Stimulated activated naive CD4-positive, alpha-beta T cell (primary cell): Measurements from ENCODE around the gene SLC16A3.

Source experiments
- DNase-seq, 6 experiments: peaks; one replicate each; lab custom pipeline; 2025; lab: John Stamatoyannopoulos, UW

The SLC16A3 gene

GRCh38 chr17:82236142-82236971 lies 7.5 kb downstream of the SLC16A3 start:
- peak; percentile 42 to 82 (median 59) for DNase-seq

GRCh38 chr17:82237083-82237745 lies 8.4 kb downstream of the SLC16A3 start:
- no peak for DNase-seq

DNA sequence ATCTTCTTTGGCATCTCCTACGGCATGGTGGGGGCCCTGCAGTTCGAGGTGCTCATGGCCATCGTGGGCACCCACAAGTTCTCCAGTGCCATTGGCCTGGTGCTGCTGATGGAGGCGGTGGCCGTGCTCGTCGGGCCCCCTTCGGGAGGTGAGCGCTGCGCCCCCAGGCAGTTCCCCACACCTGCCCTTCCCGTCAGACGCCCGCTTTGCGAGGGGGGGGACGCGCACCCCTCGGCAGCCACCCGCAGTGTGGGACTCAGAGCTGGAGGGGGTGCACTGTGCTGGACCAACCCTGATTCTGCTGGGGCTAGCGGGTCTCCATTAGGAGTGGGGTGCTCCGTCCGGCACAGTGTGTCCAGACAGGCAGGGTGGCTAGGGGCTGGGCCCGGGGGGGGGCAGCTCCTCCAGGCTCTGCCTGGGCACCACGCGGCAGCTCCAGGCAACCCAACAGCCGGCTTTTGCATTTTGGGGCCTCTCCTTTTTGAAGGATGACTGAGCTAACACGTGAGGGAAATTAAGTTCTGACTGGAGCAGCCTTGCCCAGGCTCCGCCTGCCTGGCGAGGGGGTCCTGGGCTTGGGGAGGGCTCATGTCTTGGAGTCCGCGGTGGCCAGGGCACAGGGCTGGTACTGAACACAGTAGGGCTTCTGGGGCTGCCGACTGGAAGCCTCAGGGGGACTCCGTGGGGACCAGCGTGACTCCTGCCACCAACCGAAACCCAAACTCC lies 9.1 kb downstream of the SLC16A3 start:
- DNase-seq: no peak

- peak; percentile 46 to 68 (median 54) for DNase-seq
These were observed 9.8 kb downstream of the SLC16A3 start for GRCh38 chr17:82238472-82239201.

DNA sequence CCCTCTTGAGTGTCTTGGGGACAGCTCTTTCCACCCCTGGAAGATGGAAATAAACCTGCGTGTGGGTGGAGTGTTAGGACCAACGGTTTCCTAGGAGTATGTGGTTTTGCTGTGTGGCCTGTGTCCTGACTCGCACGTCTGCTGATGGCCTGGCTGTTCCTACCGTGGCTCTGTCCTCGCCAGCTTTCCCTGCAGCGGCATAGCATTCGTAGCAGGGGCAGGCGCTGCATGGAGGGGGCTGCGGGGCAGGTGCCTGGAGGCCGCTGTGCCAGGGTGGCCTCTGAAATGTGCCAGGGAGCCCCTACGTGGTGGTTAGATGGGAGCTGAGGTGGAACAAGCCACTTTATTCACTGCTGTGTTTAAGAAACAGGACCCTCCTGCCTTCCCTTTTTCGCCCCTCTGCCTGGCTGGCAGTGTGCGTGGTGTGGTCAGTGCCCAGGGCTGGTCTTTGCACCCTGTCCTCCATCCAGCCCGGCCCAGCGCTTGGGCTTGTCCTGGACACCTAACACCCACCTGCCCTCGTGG lies 10.6 kb downstream of the SLC16A3 start:
- no peak for DNase-seq

DNA sequence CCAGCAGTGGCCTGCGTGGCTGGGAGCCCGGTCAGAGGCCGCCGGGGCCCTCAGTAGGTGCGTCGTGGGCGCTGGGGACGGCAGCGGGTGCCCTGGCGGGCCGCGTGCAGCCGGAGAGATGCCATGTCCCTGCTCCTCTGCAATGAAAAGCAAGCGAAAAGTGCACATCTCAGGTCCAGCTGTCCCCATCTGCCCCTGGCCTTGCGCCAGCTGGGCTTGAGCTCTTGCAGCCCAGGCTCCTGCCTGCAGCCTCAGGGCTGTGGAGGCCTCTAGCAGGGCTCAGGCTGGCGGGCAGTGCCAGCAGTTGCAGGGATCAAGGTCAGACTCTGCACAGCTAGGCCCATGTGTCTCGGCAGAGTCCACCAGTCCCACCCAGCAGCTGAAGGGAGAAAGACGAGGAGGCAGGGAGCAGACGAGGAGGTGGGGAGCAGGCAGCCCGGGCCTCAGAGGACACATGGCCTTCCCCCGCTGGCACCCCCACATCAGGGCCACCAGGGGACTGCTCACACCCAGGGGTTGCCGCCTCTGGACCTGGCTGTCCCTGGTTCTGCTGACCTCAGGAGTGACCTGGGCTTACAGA lies 11.2 kb downstream of the SLC16A3 start:
- DNase-seq: no peak

DNA sequence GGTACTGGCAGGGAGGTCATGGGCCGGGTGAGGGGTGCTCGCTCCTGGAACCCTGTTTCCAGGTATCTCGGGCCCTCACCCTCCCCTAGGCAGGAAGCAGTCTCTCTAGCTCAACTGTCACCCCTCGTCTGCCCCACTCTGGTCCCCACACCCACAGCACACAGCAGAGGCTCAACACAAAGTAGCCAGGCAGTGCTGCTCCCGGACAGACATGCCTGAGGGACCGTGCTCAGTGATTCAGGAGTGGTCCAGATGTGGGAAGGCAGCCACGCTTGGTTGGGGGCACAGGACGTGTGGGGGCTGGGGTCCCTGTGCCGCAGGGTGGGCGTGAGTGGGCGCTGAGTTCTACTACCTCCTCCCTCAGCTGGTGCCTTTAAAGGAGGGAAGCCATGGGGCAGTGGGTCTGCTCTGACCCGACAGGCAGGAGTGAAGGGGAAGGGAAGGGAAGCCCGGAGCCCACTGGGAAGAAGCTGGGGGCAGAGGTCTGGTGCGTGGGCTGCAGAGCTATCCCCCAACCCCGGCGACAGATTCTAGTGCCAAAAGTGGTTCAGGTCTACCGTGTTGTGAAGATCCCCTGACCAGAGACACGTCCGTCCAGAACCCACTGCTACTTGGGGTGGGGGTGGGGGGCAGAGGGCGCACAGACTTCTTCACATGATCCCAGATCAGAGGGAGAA lies 11.8 kb downstream of the SLC16A3 start:
- no peak for DNase-seq

GRCh38 chr17:82241183-82241925 lies 12.5 kb downstream of the SLC16A3 start:
- peak in 1 of 6 experiments; percentile 7 for DNase-seq

DNA sequence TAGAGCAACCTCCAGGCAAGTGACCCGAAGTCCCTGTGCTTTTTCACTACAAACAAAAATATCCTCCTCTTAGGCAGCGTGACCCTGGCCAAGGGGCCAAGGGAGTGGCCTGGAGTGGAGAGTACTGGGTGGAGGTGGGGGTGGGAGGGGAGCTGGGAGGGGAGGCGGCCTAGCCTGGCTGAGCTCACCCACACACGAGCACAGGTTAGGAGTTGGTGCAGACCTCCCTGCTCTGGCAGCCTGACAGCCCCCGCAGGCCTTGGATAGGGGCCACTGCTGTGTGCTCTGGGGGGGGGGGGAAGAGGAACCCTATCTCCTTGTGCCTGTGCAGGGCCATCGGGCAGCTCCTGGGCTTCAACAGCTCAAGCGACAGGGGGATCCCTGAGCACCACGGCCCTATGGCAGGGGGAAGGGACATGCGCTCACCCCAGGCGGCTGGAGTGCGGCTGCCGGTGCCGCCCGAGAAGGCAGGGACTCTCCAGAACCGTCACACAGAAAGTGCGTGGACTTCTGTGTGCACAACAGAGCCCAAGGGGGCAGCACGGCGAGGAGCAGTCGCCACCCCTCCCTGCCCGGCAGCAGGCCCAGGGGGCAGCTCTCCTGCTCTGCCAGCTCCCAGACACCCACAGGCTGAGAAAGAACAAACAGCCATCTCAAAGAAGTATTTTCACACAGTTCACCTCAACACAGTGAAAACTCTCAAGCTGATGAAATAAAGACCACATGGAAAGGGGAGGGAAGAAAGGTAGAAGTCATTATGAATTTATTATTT lies 13.3 kb downstream of the SLC16A3 start:
- no peak for DNase-seq

- DNase-seq: no peak
These were observed 13.8 kb downstream of the SLC16A3 start for GRCh38 chr17:82242698-82242976.

GRCh38 chr17:82242977-82243647 lies 14.3 kb downstream of the SLC16A3 start:
- DNase-seq: no peak

DNA sequence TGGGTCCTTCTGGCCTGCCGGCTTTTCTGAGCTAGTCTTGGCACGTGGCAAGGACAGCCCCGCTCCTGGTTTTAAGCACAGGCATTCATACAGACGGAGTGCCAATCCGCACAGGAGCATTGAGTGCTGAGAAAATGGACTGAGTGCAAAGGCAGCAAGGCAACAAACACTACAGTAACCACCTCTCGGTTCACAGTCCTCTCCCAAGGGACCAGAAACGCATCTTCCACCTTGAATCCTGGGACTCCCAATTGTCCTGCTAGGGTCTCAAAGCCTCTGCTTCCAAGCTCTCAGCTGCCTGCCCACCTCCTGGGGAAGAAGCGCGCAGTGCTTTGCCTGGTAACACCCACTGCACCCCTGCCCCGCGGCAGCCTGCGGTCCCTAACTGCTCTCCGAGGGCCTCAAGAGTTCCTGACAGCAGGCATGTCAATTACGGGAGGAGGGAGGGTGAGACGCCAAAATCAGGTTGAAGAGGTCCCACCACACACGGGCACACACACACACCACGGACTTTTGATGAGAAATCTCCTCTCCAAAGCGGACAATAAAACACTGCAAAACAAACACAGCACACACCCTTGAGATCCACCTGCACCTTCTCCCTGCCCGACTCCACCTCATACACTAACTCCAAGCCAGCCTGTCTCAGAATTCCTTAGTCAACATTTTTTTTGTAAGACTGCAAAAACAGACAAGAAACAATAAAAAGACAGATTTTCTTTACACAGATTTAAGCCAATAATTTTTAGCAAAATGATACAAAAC lies 15.0 kb downstream of the SLC16A3 start:
- no peak for DNase-seq

DNA sequence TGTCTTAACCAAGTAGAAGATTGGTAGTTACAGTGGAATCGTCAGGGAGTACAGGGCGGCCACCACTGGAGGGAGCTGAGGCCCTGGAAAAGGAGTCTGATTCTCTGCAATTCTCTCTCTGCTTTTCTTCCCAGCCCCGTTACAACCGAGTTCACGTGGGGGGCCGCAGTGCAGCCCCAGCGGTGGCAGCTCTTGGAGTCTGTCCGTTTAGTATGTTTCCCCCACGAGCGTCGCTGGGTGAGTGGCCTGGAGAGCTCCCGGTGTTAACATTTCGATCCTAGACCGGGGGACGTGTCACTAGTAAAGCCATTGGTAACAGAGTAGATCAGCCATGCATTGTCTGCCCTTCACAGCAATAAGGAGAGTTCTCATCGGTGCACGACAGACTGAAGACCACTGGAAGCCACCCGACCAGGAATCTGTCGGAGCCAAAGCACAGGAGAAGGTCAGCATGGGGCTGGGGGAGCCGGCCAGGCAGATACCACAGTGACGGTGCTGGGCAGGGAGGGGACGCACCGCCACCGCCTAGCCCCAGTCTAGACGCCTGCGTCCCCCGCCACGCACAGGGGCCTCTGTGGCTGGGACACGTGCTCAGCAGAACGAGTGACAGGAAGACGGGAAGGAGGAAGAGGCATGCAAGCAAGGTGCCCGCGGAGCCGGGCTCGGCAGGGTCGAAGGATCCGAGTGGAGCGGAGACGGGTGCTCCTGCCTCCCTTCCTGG lies 15.7 kb downstream of the SLC16A3 start:
- peak in 3 of 6 experiments; percentile 9 to 19 (median 17) for DNase-seq

GRCh38 chr17:82245134-82246039 lies 16.5 kb downstream of the SLC16A3 start:
- DNase-seq: no peak

DNA sequence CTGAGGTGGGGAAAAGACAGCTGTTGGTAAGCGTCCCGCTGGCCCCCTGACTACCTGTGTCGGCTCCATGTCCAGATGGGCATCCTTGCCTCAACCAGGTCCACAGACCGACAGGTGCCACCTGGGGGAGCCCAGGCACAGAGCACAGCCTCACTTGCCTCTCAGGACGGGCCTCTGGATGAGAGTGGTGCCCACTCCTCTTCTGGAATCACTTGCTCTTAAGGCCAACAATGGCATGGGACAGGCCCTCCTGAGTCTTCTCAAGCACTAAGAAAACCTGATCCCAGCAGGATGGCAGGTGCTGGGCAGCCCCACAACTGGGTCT lies 17.2 kb downstream of the SLC16A3 start:
- DNase-seq: no peak

DNA sequence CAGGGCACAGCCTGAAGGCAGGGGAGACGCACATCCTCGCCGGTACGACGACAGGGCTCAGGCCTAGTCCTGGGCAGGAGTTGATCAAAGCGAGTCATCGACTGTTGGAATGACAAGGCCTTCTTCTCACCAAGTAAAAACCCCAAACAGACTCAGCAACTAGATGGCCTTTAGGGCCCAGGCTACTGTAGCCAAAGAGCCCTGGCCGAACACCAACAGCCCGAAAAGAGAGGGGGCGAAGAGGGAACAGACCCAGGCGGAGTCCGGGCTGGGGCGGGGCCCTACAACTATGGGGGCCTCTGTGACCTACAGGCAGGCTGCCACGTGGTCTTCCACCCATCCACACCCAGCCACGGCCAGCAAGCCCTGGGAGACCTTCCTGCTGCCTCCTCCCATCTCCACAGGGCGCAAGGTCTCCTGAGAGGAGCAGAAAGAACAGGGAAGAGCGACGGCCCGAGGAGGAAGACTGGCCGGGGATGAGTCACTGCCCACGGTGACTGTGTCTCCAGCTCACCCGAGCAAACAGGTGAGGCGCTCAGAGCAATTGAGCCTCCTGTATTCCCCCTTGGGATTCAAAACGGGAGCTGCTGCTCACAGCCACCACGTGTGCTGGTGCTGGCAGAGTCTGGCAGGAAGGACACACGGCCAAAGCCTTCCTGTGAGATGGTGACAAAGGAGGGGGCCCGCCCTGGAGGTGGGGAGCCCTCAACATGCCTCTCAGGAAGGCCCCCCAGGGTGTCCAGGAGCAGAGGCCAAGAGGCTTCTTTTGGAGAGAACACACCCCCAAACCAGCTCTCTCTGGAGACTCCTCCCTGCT lies 17.7 kb downstream of the SLC16A3 start:
- no peak for DNase-seq
